GM19372 (cell line): ENCODE results near the gene POMT1.
"Not testable (repeated sequence)": the region's sequence is repeated elsewhere in the genome, so short reads cannot be mapped to it uniquely, and the experiment has no call there.

ENCODE experiments used
- ATAC-seq: cut with Tn5 transposase; IDR thresholded peaks from one replicate; pipeline ENCODE4 v1.9.1; 2021; ENCODE audit warnings: mild to moderate bottlenecking, low read depth, moderate library complexity; ENCODE audit not compliant: unreplicated experiment

The POMT1 gene

GRCh38 chr9:131502781-131503625 is at the start of gene POMT1:
Gene POMT1 (plus strand): TSS chr9:131502918. CDS start chr9:131504219, 1,301 bp downstream.
- ATAC-seq, result peak; percentile 88

GRCh38 chr9:131454028-131454427 is 48.7 kb upstream of the POMT1 start:
- no peak for ATAC-seq

DNA sequence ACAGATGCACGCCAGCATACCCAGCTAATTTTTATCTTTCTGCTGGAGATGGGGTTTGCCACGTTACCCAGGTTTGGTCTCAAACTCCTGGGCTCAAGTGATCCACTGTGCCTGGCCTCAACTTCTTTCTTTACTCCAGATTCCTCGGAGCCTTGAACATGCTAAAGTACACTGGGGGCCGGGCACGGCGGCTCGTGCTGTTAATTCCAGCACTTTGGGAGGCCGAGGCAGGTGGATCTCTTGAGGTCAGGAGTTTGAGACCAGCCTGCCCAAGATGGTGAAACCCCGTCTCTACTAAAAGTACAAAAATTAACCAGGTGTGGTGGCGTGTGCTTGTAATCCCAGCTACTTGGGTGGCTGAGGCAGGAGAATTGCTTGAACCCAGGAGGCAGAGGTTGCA is 47.1 kb upstream of the POMT1 start:
- not testable (repeated sequence) for ATAC-seq

DNA sequence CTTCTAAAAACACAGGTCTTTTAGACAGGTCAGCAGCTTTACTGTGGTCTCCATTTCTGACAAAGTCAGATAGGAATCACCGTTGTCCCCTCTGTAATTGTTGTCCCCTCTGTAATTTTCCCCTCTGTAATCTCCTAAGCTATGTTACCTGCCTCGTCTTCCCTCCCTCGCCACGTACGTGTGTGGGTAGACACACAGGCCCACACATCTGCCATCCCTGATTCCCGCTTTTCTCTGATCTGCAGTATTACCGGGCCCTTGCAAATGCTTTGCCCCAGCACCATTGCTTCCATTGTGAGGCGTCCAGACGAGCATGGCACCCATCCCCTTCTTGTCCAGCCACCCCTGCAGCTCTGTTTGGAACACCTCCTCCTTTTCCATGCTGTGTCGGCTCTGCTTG is 45.0 kb upstream of the POMT1 start:
- ATAC-seq, result no peak

DNA sequence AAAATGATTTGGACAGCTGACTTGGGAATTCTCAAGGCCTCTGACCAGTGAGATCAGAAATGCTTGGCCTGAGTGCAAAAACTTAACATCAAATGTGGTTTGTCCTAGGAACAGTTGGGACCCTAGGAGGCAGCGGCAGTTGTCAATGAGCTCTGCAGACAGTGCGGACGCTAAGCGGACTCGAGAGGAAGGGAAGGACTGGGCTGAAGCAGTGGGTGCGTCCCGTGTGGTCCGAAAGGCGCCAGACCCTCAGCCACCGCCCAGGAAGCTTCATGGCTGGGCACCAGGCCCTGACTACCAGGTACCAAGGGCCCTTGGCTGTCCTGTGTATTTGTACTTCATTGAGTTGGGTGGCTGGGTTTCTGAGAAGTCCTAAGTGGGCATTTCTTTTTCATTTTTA is 43.7 kb upstream of the POMT1 start:
- ATAC-seq, result no peak

- ATAC-seq, result no peak
These were observed 41.6 kb upstream of the POMT1 start for GRCh38 chr9:131461166-131461565.

GRCh38 chr9:131464354-131465000 is 38.2 kb upstream of the POMT1 start:
- ATAC-seq, result no peak

- ATAC-seq, result no peak
These were observed 37.3 kb upstream of the POMT1 start for GRCh38 chr9:131465401-131465800.

- no peak for ATAC-seq
These were observed 35.3 kb upstream of the POMT1 start for GRCh38 chr9:131467214-131467935.

DNA sequence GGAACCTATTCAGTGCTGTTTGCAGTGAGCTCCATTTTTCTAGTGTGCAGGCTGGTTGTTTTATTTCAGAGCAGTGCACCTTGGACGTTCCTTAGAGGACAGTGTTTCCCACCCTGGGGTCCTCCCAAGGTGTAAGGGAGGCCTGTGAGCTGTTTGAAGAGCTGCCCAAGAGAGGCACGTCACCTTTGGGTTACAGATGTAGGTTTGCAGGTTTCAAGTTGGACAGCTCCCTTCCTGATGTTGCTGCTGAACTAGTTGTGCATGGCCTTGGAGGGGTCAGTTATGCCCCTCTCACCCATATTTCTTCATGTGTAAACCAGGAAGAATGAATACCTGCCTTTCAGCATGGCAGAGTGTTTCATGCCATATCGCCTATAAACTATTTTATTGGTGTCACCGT is 34.7 kb upstream of the POMT1 start:
- no peak for ATAC-seq

DNA sequence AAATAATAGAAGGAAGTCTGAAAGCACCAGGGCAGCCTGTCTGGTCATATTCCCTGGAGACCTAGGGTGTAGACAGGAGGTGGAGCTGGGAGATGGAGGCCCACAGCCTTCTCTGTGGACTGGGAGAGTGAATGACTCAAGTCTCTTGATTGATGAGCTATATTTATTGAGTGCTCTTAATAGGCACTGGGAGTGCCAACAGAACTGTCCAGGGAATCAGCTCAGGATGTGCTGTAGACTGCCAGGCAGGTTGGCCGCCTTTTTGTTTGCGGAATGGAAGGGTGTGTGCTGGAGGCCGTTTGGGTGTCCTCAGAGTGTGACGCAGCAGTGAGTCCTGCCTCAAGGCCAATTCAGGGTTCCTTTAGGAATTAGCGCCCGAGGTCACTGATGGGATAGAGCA is 33.4 kb upstream of the POMT1 start:
- no peak for ATAC-seq

DNA sequence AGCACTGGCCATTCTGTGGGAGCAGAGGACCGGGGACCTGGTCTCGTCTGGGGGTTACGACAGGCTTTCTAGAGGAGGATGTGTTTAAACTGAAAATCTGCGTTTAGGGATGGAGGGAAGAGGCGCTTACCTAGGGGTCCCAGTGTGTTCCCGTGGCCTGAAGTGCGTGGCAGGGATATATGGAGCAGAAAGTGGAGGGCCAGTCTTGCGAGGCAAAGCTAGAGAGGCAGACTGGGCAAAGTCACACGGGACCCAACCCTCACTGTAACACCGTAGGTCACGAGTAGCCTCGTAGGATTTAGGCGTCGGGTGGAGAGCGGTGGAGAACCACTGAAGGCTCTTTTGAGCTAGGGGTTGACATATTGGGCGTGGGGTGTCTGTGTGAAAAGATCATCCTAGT is 32.8 kb upstream of the POMT1 start:
- no peak for ATAC-seq

GRCh38 chr9:131470581-131470991 is 32.1 kb upstream of the POMT1 start:
- ATAC-seq, result no peak

GRCh38 chr9:131472085-131472484 is 30.6 kb upstream of the POMT1 start:
- not testable (repeated sequence) for ATAC-seq

- no peak for ATAC-seq
These were observed 29.4 kb upstream of the POMT1 start for GRCh38 chr9:131473198-131473885.

- ATAC-seq, result no peak
These were observed 28.8 kb upstream of the POMT1 start for GRCh38 chr9:131473891-131474290.

- no peak for ATAC-seq
These were observed 28.0 kb upstream of the POMT1 start for GRCh38 chr9:131474711-131475110.

- no peak for ATAC-seq
These were observed 27.4 kb upstream of the POMT1 start for GRCh38 chr9:131475111-131475955.

DNA sequence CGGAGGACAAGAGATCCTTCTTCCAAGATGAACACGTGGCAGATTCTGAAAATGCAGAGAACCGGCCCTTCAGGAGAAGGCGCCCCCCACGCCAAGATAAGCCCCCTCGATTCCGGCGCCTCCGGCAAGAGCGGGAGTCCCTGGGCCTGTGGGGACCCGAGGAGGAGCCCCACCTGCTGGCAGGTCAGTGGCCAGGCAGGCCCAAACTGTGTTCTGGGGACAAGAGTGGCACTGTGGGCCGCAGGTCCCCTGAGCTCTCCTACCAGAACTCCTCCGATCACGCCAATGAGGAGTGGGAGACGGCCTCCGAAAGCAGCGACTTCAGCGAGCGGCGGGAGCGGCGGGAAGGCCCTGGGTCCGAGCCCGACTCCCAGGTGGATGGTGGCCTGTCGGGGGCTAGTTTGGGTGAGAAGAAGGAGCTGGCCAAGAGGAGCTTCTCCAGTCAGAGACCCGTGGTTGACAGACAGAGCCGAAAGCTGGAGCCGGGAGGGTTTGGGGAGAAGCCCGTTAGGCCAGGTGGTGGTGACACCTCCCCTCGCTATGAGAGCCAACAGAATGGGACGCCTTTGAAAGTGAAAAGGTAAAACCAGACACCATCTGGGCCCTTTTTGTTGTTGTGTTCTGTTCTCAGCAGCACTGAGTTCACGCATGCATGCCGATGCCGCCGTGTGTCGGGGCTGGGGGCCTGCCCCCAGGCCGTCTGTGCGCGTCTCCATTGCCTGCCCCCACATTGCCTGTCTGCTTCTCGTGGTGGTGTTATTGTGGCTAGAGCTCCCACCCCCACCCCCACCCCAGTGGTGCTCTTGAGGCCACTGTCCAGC is 26.6 kb upstream of the POMT1 start:
- no peak for ATAC-seq
